ENCODE results near the gene GNAI2.

- no peak for TF ChIP-seq SP1 (IDR thresholded peaks at IDR 0.05)
- TF ChIP-seq L3MBTL2 (conservative IDR thresholded peaks at IDR 0.05), result no peak
- no peak for TF ChIP-seq SUZ12 (IDR thresholded peaks at IDR 0.05)
- TF ChIP-seq FOXM1 (IDR thresholded peaks at IDR 0.05; ENCODE audit: borderline replicate concordance), result no peak
- TF ChIP-seq FOXA1 (IDR thresholded peaks at IDR 0.05), result no peak
- TF ChIP-seq CTBP1 (IDR thresholded peaks at IDR 0.05; ENCODE audit: borderline replicate concordance), result no peak
- no peak for TF ChIP-seq FOXK2 (IDR thresholded peaks at IDR 0.05)
- no peak for TF ChIP-seq HDGF (IDR thresholded peaks at IDR 0.05; ENCODE audit: borderline replicate concordance)
- TF ChIP-seq PKNOX1 (IDR thresholded peaks at IDR 0.05), result no peak
- TF ChIP-seq BHLHE40 (IDR thresholded peaks at IDR 0.05; ENCODE audit: borderline replicate concordance), result no peak
- TF ChIP-seq ARNT (IDR thresholded peaks at IDR 0.05), result no peak
- no peak for TF ChIP-seq TARDBP (IDR thresholded peaks at IDR 0.05)
Measured at GRCh38 chr3:50239649-50240048, 3.6 kb downstream of the GNAI2 start.
